Measurements from ENCODE around the gene BMP8A. TPM values are rescaled to one million over a fixed set of nuclear protein-coding genes. Genes with fewer than 3 reads are reported as not detected.
"Not testable (repeated sequence)": the region's sequence is repeated elsewhere in the genome, so short reads cannot be mapped to it uniquely, and the experiment has no call there.

The BMP8A gene
- total and polyA plus RNA-seq, 2 donors: 0.02 to 2.0 TPM

GRCh38 chr1:39517936-39518335 is 26.5 kb downstream of the BMP8A start:
- not testable (repeated sequence) for H3K4me1 ChIP-seq (ENCODE audit: control insufficient read depth in 2 of 2, insufficient read depth in 2 of 2, low read length in 2 of 2); H3K9me3 ChIP-seq (ENCODE audit: control insufficient read depth in 2 of 2, insufficient read depth in 1 of 2, low read length in 1 of 2); H3K4me3 ChIP-seq (ENCODE audit: low read length in 2 of 2); DNase-seq (ENCODE audit: low read depth in 6 of 9, low spot score in 9 of 9); H3K27me3 ChIP-seq (ENCODE audit: control insufficient read depth in 2 of 2, insufficient read depth in 1 of 2, low read length in 1 of 2); H3K27ac ChIP-seq (ENCODE audit: low read depth in 1 of 2, low read length in 1 of 2); H3K36me3 ChIP-seq (ENCODE audit: control insufficient read depth in 2 of 2, insufficient read depth in 2 of 2, low read length in 1 of 2)
- WGBS: 97% methylated on average over 6 of the region's 7 CpGs

DNA sequence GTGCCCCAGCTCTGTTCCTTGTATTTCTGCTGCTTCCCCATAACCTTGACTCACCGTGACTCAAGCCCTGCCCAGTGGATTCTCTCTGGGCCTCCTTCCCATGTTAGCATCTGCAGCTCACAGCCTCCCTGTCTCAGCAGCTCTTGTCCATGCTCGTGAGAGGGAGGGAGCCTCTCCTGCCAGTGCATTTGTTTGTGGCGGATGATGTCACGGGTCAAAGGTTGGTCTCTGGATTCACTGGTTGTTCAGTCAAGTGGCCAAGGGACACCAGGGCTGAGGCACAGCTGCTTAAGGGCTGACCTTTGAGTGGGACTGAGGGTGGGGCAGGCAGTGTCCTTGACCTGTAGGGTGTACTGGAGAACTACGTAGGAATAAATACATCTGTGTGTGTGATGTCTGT is 27.9 kb downstream of the BMP8A start:
- not testable (repeated sequence) for H3K27me3 ChIP-seq (ENCODE audit: control insufficient read depth in 2 of 2, insufficient read depth in 1 of 2, low read length in 1 of 2); H3K4me1 ChIP-seq (ENCODE audit: control insufficient read depth in 2 of 2, insufficient read depth in 2 of 2, low read length in 2 of 2); H3K9me3 ChIP-seq (ENCODE audit: control insufficient read depth in 2 of 2, insufficient read depth in 1 of 2, low read length in 1 of 2); H3K4me3 ChIP-seq (ENCODE audit: low read length in 2 of 2); H3K27ac ChIP-seq (ENCODE audit: low read depth in 1 of 2, low read length in 1 of 2); H3K36me3 ChIP-seq (ENCODE audit: control insufficient read depth in 2 of 2, insufficient read depth in 2 of 2, low read length in 1 of 2); DNase-seq (ENCODE audit: low read depth in 6 of 9, low spot score in 9 of 9)
- WGBS: 93% methylated on average over 2 of the region's 5 CpGs

DNA sequence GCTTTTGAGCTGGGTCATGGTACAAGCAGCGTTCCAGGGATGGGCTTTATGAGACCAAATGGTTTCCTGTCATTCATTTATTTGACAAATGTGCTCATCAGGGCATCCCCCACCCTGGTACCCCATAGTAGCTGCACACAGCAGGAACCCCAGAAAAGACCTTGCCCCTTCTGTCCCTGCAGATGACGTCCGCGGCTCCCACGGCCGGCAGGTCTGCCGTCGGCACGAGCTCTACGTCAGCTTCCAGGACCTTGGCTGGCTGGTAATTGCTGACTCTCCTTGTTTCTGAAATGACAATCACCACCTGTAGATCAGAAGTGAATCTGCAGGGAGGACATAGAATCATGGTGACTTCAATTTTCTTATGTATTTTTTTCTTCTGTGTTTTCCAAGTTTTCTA is 30.8 kb downstream of the BMP8A start:
- not testable (repeated sequence) for H3K9me3 ChIP-seq (ENCODE audit: control insufficient read depth in 2 of 2, insufficient read depth in 1 of 2, low read length in 1 of 2); H3K27ac ChIP-seq (ENCODE audit: low read depth in 1 of 2, low read length in 1 of 2); DNase-seq (ENCODE audit: low read depth in 6 of 9, low spot score in 9 of 9); H3K4me1 ChIP-seq (ENCODE audit: control insufficient read depth in 2 of 2, insufficient read depth in 2 of 2, low read length in 2 of 2); H3K27me3 ChIP-seq (ENCODE audit: control insufficient read depth in 2 of 2, insufficient read depth in 1 of 2, low read length in 1 of 2); H3K36me3 ChIP-seq (ENCODE audit: control insufficient read depth in 2 of 2, insufficient read depth in 2 of 2, low read length in 1 of 2); H3K4me3 ChIP-seq (ENCODE audit: low read length in 2 of 2)
- WGBS: 92% methylated on average over 10 of the region's 10 CpGs

DNA sequence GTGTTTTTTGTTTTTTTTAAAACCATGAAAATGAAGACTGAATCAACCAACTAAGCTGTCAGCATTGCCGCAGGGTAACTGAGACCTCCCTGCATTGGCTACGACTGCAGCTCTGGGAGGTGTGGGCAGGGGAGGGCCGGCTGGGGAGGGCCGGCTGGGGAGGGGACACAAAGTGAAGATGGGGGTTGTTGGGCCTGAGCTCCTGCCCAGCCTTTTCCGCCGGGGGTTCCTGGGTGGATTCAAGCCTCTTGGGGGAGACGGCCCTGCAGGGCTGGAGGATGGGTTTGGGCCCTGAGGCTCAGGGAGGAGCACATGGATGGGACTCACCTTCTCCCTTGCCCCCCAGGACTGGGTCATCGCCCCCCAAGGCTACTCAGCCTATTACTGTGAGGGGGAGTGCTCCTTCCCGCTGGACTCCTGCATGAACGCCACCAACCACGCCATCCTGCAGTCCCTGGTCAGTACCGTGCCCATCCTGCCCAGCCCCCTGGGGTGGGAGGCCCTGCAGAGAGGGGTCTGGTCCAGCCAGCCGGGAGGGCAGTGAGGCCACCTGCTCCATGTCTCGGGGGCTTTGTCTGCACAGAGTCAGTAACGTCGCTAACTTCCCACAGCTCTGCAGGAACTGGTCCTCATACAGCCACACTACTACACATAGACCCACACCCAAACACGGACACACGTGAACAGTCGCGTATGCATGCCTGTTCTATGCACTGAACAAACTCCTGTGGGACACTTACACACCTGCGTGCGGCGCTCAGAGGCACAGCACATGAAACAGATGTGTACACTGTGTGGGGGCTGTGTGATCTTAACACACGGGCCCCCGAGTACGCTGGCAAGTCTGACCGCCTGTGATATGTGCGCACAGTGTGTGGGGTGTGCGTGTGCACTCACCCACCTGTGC is 31.5 kb downstream of the BMP8A start:
- WGBS: 95% methylated on average over 29 of the region's 29 CpGs
- no peak for DNase-seq (ENCODE audit: low read depth in 6 of 9, low spot score in 9 of 9)

GRCh38 chr1:39524171-39524570 is 32.7 kb downstream of the BMP8A start:
- H3K27ac ChIP-seq (ENCODE audit: low read depth in 1 of 2, low read length in 1 of 2): no peak overlapping the region
- no peaks in the 10 kb centered on the region for H3K9me3 ChIP-seq (ENCODE audit: control insufficient read depth in 2 of 2, insufficient read depth in 1 of 2, low read length in 1 of 2)
- no peaks in the 10 kb centered on the region for H3K27me3 ChIP-seq (ENCODE audit: control insufficient read depth in 2 of 2, insufficient read depth in 1 of 2, low read length in 1 of 2)
- 93% methylated on average over 6 of the region's 6 CpGs for WGBS
- peaks cover 14 to 20% of the 10 kb centered on the region in 2 donors for H3K36me3 ChIP-seq (ENCODE audit: control insufficient read depth in 2 of 2, insufficient read depth in 2 of 2, low read length in 1 of 2)
- DNase-seq (ENCODE audit: low read depth in 6 of 9, low spot score in 9 of 9): no peak
- H3K4me1 ChIP-seq (ENCODE audit: control insufficient read depth in 2 of 2, insufficient read depth in 2 of 2, low read length in 2 of 2): peaks cover 0 to 9% of the 10 kb centered on the region in 2 donors
- no peak overlapping the region for H3K4me3 ChIP-seq (ENCODE audit: low read length in 2 of 2)

More for the DNA sequence above, 31.5 kb downstream of the BMP8A start:
- Histone ChIP-seq H3K4me1 (ENCODE audit: control insufficient read depth in 2 of 2, insufficient read depth in 2 of 2, low read length in 2 of 2) (peaks cover 0 to 9% of the 10 kb centered on the region in 2 donors), H3K9me3 (ENCODE audit: control insufficient read depth in 2 of 2, insufficient read depth in 1 of 2, low read length in 1 of 2) (no peaks in the 10 kb centered on the region), H3K4me3 (ENCODE audit: low read length in 2 of 2) (no peak overlapping the region), H3K36me3 (ENCODE audit: control insufficient read depth in 2 of 2, insufficient read depth in 2 of 2, low read length in 1 of 2) (peaks cover 10 to 12% of the 10 kb centered on the region in 2 donors), H3K27me3 (ENCODE audit: control insufficient read depth in 2 of 2, insufficient read depth in 1 of 2, low read length in 1 of 2) (no peaks in the 10 kb centered on the region), H3K27ac (ENCODE audit: low read depth in 1 of 2, low read length in 1 of 2) (no peak overlapping the region)

DNA sequence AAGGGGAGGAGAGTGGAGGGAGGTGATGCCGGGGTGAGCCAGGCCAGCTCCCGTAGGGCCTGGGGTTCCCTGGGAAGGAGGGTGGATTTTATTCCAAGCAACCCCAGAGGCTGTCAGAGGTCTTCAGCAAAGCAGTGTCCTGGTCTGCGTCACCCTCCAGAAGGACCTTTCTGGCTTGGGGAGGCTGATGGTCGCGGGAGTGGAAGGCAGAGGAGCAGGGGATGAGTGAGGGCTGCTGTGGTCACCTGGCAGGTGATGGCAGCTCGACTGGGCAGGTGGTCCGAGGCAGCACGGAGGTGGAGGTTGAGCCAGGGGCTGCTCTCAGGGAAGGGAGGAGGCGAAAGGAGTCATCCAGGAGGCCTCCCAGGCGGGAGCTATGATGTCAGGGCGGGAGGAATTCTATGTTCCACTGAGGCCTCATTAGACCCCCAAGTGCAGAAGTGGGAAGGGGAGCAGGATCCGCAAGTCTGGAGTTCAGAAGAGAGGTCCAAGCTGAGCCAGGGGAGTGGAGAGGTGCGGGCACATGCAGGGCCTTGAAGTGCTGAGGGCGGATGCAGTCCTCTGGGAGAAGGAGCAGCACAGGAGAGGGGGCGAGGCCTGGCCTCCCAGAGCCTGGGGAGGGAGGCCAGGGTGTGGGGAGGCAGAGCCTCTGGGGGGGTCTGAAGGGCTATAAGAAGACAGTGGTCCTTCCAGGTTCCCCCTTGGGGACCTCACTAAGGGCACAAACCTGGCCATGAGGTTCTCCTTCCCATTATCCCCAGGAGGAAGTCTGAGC is 33.3 kb downstream of the BMP8A start:
- Histone ChIP-seq H3K27me3 (ENCODE audit: control insufficient read depth in 2 of 2, insufficient read depth in 1 of 2, low read length in 1 of 2) (no peaks in the 10 kb centered on the region), H3K9me3 (ENCODE audit: control insufficient read depth in 2 of 2, insufficient read depth in 1 of 2, low read length in 1 of 2) (no peaks in the 10 kb centered on the region), H3K36me3 (ENCODE audit: control insufficient read depth in 2 of 2, insufficient read depth in 2 of 2, low read length in 1 of 2) (peaks cover 14 to 22% of the 10 kb centered on the region in 2 donors), H3K4me1 (ENCODE audit: control insufficient read depth in 2 of 2, insufficient read depth in 2 of 2, low read length in 2 of 2) (peaks cover 0 to 9% of the 10 kb centered on the region in 2 donors), H3K4me3 (ENCODE audit: low read length in 2 of 2) (no peak overlapping the region), H3K27ac (ENCODE audit: low read depth in 1 of 2, low read length in 1 of 2) (no peak overlapping the region)
- WGBS: 97% methylated on average over 15 of the region's 15 CpGs
- no peak for DNase-seq (ENCODE audit: low read depth in 6 of 9, low spot score in 9 of 9)

- no peaks in the 10 kb centered on the region for H3K27me3 ChIP-seq (ENCODE audit: control insufficient read depth in 2 of 2, insufficient read depth in 1 of 2, low read length in 1 of 2)
- DNase-seq (ENCODE audit: low read depth in 6 of 9, low spot score in 9 of 9): peak in 6 of 9 donors; percentile 9 to 55 (median 39)
- H3K4me1 ChIP-seq (ENCODE audit: control insufficient read depth in 2 of 2, insufficient read depth in 2 of 2, low read length in 2 of 2): peaks cover 0 to 9% of the 10 kb centered on the region in 2 donors
- H3K4me3 ChIP-seq (ENCODE audit: low read length in 2 of 2): no peak overlapping the region
- WGBS: 67% methylated on average over 17 of the region's 17 CpGs
- peaks cover 14 to 27% of the 10 kb centered on the region in 2 donors for H3K36me3 ChIP-seq (ENCODE audit: control insufficient read depth in 2 of 2, insufficient read depth in 2 of 2, low read length in 1 of 2)
- no peaks in the 10 kb centered on the region for H3K9me3 ChIP-seq (ENCODE audit: control insufficient read depth in 2 of 2, insufficient read depth in 1 of 2, low read length in 1 of 2)
- peak overlapping the region in 1 of 2 donors; percentile 37 for H3K27ac ChIP-seq (ENCODE audit: low read depth in 1 of 2, low read length in 1 of 2)
These were observed 34.1 kb downstream of the BMP8A start for GRCh38 chr1:39525366-39526165.

GRCh38 chr1:39526466-39527189 is 35.2 kb downstream of the BMP8A start:
- Histone ChIP-seq H3K36me3 (ENCODE audit: control insufficient read depth in 2 of 2, insufficient read depth in 2 of 2, low read length in 1 of 2) (peaks cover 14 to 33% of the 10 kb centered on the region in 2 donors), H3K4me3 (ENCODE audit: low read length in 2 of 2) (no peak overlapping the region), H3K27me3 (ENCODE audit: control insufficient read depth in 2 of 2, insufficient read depth in 1 of 2, low read length in 1 of 2) (no peaks in the 10 kb centered on the region), H3K27ac (ENCODE audit: low read depth in 1 of 2, low read length in 1 of 2) (no peak overlapping the region), H3K9me3 (ENCODE audit: control insufficient read depth in 2 of 2, insufficient read depth in 1 of 2, low read length in 1 of 2) (no peaks in the 10 kb centered on the region), H3K4me1 (ENCODE audit: control insufficient read depth in 2 of 2, insufficient read depth in 2 of 2, low read length in 2 of 2) (peaks cover 0 to 9% of the 10 kb centered on the region in 2 donors)
- 98% methylated on average over 11 of the region's 11 CpGs for WGBS
- DNase-seq (ENCODE audit: low read depth in 6 of 9, low spot score in 9 of 9): no peak

All from thymus (tissue), 11 donors.